GM21423 (cell line): Measurements from ENCODE around the gene SPOCD1.

Experiments used
- ATAC-seq: cut with Tn5 transposase; IDR thresholded peaks from one replicate; pipeline ENCODE4 v1.9.1; 2021; ENCODE audit warnings: mild to moderate bottlenecking, moderate library complexity; ENCODE audit not compliant: unreplicated experiment

Gene SPOCD1

GRCh38 chr1:31773861-31774260, 42.0 kb downstream of the SPOCD1 start:
- no peak for ATAC-seq

DNA sequence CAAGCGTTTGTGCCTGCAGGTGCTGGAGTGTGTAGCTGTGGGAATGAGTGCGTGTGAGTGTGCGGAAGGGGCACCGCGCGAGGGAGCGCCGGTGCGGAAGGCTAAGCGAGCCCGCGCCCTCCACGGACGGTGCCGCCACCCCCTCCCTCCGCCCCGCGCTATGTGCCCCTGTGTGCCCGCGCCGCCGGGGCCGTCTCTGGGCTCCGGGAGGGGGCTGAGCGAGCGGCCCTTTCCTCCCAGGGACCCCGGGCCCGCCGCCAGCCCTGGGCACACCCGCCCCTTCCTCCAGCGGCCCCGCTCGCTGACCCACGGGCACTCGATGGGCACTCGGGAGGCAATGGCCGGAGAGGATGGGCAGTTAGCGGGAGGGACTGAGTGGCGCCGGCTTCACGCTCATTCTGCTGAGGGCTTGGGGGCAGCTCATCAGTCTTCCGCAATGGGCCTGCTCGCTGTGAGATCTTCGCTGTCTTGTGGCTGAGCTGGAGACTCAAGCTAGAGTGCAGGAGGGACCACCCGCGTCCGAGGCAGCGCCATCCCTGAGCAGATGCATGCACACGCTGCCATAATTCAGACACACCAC, 43.1 kb downstream of the SPOCD1 start:
- ATAC-seq: no peak

DNA sequence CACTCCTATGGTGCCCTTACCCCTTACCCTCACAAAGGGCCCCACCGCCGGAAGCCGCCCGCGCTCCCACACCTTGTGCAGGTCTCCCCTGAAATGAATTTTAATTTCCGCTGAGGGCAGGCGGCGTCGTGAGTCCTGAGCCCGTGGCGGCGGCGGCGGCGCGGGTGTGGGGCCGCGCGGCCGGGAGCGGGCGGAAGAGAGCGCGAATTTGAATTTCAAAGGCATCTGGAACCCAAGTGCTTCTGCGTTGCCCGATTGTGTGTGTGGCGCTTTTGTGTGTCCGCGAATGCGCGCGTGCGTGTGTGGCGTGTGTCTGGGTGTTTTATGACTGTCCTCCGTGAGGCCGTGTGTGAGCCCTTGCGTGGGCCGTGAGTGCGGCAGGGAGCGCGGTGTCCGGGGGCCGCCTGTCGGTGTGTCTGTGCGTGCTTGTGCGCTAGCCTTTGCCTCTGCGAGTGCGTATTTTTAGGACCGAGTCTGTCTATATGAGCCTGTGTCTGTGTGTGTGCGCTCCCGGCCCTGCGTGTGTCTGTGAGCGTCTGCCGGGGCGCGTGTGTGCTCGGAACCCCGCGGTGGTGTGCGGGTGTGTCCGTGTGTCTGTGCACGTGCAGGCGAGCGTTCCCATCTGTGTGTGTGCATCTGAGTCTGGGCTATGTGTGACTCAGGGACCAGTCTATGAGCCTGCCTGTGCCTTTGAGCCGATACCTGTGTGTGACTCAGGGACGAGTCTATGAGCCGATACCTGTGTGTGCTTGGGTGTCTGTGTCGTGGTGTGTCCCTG, 43.7 kb downstream of the SPOCD1 start:
- no peak for ATAC-seq

DNA sequence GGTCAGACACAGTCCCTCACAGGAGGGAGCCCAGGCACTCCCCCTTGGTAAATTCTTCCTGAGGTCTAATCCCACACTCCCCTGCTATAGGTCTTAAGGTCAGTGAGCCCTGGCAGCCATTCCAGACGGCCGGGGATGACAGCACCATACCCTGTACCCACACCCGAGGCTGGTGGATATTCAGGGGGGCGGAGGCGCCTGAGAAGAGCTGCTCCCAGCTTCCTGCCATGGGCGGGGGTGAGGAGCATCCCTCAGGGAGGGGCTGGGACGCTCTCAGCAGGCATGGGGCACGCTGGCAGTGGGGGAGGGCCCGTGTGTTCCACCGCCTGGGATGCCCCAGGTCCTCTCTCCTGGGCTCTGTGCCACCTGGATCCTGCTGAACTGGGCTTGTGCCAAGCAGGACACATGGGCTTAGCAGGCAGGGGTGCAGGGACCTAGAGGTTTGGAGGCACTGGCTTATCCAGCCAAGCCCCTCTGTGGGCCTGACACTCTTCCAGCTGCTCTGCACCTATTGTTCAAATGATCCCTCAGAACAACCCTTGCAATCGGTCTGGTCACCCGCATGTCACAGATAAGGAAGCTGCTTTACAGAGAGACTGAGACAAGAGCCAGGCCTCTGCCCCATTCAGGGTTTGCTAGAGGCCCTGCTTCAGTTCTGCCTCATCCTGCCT, 46.0 kb downstream of the SPOCD1 start:
- no peak for ATAC-seq

DNA sequence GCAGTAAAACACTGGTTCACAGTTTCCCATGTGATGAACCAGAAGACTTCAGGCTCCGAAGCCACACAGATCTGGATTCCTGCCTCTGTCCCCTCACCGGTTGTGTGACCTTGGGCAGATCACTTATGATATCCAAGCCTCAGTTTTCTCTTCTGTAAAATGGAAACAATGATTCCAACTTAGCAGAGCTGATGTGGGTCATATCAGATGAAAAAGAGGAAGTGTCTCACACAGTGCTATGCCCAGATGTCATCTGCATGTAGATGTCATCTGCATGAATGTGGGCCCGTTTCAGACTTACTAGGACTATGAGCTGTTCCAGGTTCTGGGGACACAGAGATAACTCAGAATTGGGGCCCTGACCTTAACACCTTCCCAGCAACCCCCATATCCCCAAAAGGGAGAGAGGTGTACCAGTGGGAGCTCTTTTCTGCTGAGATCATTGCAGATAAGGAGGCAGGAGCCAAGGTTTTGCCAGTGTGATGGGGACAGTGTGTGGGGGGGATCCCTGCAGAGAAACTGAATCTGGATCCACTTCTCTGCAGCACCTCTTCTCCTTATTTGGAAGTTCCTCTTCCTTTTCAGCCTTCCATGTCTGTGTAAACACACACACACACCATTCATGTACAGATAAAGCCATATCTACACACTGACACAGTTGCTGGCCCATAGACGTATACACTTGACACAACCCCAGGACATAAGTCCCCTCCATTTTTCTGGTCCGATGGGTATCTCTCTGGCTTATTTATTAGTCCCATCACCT, 46.7 kb downstream of the SPOCD1 start:
- no peak for ATAC-seq

DNA sequence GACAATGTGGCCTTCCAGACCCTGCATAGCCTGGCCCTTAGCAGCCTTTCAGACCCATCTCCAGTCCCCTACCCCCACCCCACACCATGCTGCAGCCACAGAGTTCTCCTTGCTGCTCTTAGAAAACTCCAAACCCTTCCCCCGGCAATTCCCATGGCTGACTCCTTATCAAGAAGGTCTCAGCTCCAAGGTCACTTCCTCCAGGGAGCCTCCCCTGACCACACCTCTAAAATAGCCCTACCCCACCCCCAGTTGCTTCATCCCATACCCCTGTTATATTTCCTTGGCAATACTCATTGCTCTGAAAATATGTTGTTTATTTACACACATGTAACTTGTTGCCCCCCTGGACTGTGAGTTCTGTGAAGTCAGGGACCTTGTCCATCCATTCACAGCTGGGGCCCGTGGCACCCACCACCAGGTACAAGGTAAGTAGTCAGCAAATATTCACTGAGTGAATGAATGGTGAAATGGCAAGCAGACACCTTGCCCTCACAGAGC, 47.4 kb downstream of the SPOCD1 start:
- ATAC-seq: no peak

GRCh38 chr1:31767225-31767624, 48.6 kb downstream of the SPOCD1 start:
- ATAC-seq: no peak

DNA sequence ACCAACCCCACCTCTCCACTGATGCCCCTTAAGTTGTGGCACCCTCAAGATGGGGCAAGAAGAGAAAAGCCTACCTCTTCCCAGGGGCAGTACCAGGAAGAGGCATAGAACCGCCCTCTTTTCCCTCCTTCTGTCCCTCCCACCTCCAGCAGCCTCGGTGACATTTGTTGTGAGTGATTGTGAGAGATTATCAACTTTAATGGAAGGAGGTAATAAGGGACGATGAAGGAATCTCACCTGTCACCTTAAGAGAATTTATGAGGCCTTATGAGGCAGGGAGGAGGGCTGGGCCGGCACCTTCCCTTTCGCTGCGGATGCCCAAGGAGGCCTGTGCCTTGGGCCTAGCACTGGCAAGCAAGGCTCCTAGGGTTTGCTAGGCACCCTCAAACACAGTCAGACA, 50.3 kb downstream of the SPOCD1 start:
- no peak for ATAC-seq

GRCh38 chr1:31765041-31765467, 50.8 kb downstream of the SPOCD1 start:
- ATAC-seq: no peak

- ATAC-seq: no peak
These were observed 51.3 kb downstream of the SPOCD1 start, which contains the start of gene ADGRB2 for GRCh38 chr1:31764312-31765040. ADGRB2 (minus strand) TSS chr1:31764340; CDS start chr1:31757221, 7,119 bp downstream.

DNA sequence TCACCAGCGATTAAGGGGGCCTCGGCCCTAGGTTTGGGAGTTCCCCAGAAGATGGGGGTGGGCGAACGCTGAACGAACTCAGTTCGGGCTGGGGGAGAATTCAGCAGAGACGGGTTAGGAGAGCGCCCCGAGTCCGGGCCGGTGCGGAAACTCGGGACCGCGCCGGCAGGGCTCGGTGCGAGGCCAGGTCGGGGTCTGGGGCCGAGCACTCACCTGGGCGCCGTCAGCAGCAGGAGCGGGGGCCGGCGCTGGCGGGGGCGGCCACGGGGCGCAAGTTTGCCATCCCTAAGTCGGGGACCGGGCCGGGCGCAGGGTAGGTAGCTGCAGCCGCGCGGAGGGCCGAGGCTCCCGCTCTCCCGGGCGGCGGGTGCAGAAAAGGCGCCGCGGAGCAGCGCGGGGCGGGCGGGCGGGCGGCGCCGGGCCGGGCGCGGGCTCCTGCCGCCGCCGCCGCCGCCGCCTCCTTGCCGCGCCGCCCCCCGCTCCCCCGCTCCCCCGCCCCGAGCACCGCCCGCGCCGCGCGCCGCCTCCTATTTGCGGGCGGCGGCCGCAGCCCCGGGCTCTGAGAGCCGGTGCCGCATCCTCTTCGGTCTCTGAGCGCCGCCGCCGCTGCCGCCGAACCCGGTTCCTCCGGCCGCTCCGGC, 52.0 kb downstream of the SPOCD1 start:
- no peak for ATAC-seq

GRCh38 chr1:31762726-31763670, 52.8 kb downstream of the SPOCD1 start:
- no peak for ATAC-seq

GRCh38 chr1:31762323-31762722, 53.5 kb downstream of the SPOCD1 start:
- ATAC-seq: no peak

DNA sequence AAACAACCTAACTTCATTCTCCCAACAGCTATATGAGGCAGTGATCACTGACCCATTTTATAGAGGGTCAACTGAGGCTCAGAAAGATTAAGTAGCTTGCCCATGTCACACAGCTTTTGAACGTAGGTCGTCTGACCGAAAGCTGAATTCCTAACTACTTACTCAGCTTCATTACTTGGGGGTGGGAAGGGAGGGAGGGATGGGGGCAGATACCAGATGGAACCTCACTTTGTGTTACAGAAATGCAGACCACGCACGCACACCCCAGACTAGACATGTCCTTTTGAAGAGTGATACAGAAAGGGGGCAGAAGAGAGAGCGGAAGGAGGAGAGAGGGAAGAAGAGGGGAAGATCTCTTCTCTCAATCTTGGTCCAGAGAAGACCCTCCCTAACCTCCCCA, 53.9 kb downstream of the SPOCD1 start:
- ATAC-seq: no peak

DNA sequence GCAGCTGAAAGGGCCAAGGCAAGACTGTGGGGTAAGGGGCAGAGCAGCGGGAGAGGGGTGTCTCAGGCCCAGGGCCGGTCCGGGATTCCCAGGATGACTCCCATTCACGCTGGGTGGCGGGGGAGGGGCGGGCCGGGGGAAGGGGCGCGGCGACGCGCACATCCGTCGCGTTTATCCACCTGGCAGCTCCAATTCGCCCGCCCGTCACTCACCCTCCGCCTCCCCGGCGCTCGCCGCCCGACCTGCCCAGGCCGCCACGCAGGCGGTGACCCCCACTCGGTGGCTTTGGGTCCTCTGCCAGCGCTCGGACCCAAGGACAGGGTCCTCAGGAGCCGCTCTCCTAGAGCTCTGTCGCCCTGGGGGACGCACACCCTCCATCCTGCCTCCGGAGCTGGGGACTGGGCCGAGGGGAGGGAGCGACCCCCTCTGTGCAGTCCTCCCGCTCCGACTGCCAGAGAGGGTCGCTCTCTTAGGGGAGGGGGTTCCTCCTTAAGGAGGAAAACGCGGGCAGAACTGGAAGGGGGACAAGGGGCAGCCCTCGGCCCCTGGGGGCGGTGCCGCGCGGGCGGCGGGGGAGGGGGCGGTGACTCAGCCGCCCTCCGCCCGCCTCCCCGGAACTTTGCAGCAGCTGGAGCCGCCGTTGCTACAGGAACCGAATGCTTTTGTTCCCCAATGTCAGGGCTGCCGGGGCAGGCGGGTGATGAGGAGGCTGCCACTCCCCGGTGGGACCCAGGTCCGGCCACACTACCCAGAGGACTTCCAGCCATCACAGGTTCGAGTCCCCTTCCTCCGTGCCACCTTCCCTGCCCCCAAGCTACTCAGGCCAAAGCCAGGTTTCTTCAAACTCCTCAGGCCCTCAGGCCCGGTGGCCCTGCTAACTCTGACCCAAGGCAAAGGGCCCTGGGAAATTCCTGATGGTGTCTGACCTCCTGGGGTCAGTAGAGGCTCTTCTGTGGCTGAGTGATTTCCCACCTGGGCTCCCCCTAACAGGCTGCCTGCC, 55.1 kb downstream of the SPOCD1 start:
- no peak for ATAC-seq

GRCh38 chr1:31759298-31760023, 56.4 kb downstream of the SPOCD1 start:
- ATAC-seq: no peak

GRCh38 chr1:31758823-31759222, 57.0 kb downstream of the SPOCD1 start:
- ATAC-seq: no peak
